Measurements from ENCODE around the gene STK40.

DNA sequence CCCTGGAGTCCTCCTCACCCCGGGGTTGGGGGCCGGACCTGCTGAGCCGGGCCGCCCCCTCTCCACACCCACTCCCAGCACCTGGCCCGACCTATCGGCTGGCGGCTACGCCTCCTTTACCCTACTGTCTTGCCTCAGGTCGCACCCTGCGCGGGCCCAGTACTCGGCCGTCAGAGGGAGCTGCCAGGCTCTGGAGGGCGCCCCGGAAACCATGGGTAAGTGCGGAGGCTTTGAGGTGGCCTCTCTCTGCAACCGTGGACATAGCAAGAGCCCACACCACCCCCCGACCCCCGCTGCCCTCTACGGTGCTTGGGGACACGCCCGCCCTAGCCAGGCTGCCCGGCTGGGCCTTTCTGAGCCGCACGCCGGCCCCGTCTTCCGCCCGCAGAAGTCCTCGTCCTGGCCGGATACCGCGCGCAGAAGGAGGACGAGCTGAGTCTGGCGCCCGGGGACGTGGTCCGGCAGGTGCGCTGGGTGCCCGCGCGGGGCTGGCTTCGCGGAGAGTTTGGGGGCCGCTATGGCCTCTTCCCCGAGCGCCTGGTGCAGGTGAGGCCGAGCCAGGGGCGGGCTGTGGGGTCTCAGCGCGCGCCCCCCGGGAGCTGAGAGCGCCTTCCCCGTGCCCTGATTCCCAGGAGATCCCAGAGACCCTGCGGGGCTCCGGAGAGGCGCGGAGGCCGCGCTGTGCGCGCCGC lies 79.4 kb downstream of the STK40 start, which contains the start of gene SH3D21:
- TF ChIP-seq, protein P1, sequence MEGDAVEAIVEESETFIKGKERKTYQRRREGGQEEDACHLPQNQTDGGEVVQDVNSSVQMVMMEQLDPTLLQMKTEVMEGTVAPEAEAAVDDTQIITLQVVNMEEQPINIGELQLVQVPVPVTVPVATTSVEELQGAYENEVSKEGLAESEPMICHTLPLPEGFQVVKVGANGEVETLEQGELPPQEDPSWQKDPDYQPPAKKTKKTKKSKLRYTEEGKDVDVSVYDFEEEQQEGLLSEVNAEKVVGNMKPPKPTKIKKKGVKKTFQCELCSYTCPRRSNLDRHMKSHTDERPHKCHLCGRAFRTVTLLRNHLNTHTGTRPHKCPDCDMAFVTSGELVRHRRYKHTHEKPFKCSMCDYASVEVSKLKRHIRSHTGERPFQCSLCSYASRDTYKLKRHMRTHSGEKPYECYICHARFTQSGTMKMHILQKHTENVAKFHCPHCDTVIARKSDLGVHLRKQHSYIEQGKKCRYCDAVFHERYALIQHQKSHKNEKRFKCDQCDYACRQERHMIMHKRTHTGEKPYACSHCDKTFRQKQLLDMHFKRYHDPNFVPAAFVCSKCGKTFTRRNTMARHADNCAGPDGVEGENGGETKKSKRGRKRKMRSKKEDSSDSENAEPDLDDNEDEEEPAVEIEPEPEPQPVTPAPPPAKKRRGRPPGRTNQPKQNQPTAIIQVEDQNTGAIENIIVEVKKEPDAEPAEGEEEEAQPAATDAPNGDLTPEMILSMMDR (IDR thresholded peaks at IDR 0.05), result no peak
- no peak for TF ChIP-seq POLR2A (IDR thresholded peaks at IDR 0.05)
